ENCODE measurements around the gene CNTN5. TPM values are rescaled to one million over a fixed set of nuclear protein-coding genes. Genes with fewer than 3 reads are reported as not detected.

CNTN5 gene
- total RNA-seq, 1 experiment from 2014 or later, result not detected

DNA sequence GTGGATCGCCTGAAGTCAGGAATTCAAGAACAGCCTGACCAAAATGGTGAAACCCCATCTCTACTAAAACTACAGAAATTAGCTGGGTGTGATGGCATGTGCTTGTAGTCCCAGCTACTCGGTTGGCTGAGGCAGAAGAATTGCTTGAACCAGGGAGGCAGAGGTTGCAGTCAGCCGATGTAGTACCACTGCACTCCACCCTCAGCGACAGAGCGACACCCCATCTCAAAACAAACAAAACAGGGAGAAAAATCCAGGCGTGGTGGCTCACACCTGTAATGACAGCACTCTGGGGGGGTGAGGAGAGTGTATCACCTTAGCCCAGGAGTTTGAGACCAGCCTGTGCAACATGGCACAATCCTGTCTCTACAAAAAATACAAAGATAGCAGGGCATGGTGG, 864.0 kb downstream of the CNTN5 start:
- Histone ChIP-seq H4K5ac (ENCODE audit: insufficient read length, low read depth, low read length) (no peak overlapping the region), H3K9ac (ENCODE audit: extremely low read depth, insufficient read length, low read length) (no peak overlapping the region), H2AFZ (ENCODE audit: low read length) (no peak overlapping the region), H2BK5ac (ENCODE audit: insufficient read length, low read length) (no peak overlapping the region), H3K14ac (ENCODE audit: insufficient read depth, low read length) (peak overlapping the region; percentile 65; the same call in 1 of the 2 replicates), H2AK5ac (ENCODE audit: insufficient read length, low read length) (no peak overlapping the region), H2BK12ac (ENCODE audit: insufficient read length, low read depth, low read length) (no peak overlapping the region), H3K4me2 (ENCODE audit: insufficient read depth, insufficient read length, low read length) (no peak overlapping the region), H4K8ac (replicated peaks; ENCODE audit: insufficient read length, low read depth, low read length) (no peak overlapping the region), H2BK15ac (ENCODE audit: low read depth, low read length) (no peak overlapping the region), H3K4ac (ENCODE audit: low read depth, low read length) (no peak overlapping the region), H2BK120ac (ENCODE audit: low read depth, low read length, poor library complexity, severe bottlenecking) (no peak overlapping the region), H3K23ac (ENCODE audit: insufficient read length, low read depth, low read length) (no peak overlapping the region), H3K27ac (ENCODE audit: insufficient read length, low read depth, low read length) (no peak overlapping the region), H4K91ac (ENCODE audit: insufficient read length, low read depth, low read length) (no peak overlapping the region), H3K4me1 (ENCODE audit: insufficient read depth, low read length) (no peaks in the 10 kb centered on the region), H2BK20ac (ENCODE audit: low read depth, low read length, poor library complexity, severe bottlenecking) (no peak overlapping the region), H3K18ac (ENCODE audit: insufficient read length, low read depth, low read length) (no peak overlapping the region), H3K56ac (ENCODE audit: insufficient read length, low read depth, low read length) (no peak overlapping the region), H3T11ph (ENCODE audit: low read length) (no peak overlapping the region), H3K79me2 (ENCODE audit: insufficient read depth, low read length) (no peaks in the 10 kb centered on the region), H3K27me3 (ENCODE audit: insufficient read depth, low read length) (no peaks in the 10 kb centered on the region), H4K20me1 (ENCODE audit: control insufficient read depth, insufficient read depth, insufficient read length) (no peaks in the 10 kb centered on the region), H3K23me2 (ENCODE audit: insufficient read length, low read depth, low read length, poor library complexity, severe bottlenecking) (no peaks in the 10 kb centered on the region), H3K79me1 (ENCODE audit: insufficient read depth, low read depth, low read length, poor library complexity, severe bottlenecking) (no peaks in the 10 kb centered on the region), H3K9me3 (ENCODE audit: control insufficient read depth, low read depth, low read length) (no peaks in the 10 kb centered on the region)
- TF ChIP-seq, protein P1, sequence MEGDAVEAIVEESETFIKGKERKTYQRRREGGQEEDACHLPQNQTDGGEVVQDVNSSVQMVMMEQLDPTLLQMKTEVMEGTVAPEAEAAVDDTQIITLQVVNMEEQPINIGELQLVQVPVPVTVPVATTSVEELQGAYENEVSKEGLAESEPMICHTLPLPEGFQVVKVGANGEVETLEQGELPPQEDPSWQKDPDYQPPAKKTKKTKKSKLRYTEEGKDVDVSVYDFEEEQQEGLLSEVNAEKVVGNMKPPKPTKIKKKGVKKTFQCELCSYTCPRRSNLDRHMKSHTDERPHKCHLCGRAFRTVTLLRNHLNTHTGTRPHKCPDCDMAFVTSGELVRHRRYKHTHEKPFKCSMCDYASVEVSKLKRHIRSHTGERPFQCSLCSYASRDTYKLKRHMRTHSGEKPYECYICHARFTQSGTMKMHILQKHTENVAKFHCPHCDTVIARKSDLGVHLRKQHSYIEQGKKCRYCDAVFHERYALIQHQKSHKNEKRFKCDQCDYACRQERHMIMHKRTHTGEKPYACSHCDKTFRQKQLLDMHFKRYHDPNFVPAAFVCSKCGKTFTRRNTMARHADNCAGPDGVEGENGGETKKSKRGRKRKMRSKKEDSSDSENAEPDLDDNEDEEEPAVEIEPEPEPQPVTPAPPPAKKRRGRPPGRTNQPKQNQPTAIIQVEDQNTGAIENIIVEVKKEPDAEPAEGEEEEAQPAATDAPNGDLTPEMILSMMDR (conservative IDR thresholded peaks at IDR 0.05), result no peak; the same call in 2 of the 3 replicates
- DNase-seq, result peak; percentile 36
- H3K27ac Mint-ChIP-seq, result no peak overlapping the region
- no peaks in the 10 kb centered on the region for H3K4me1 Mint-ChIP-seq
- no peak overlapping the region for H3K4me3 Mint-ChIP-seq
- H3K36me3 Mint-ChIP-seq (ENCODE audit: insufficient read depth in 1 of 3, low read depth in 3 of 3), result no peaks in the 10 kb centered on the region
- no peaks in the 10 kb centered on the region; the same call in 1 of the 2 replicates for H3K27me3 Mint-ChIP-seq (ENCODE audit: low read depth)
- WGBS (ENCODE audit: extremely low coverage, insufficient read length, low lambda C conversion rate), result no CpG with 5 or more reads among the region's 6 CpGs
- H3K9me3 Mint-ChIP-seq, result no peaks in the 10 kb centered on the region
